ENCODE data around the gene GUCD1.
A peak's percentile ranks its signal among the peaks of the same experiment; 100 is the strongest.

GUCD1 gene

GRCh38 chr22:24519496-24519895 is 35.4 kb downstream of the GUCD1 start:
- no peak overlapping the region for H3K4me3 ChIP-seq (ENCODE audit: low read length)
- DNase-seq (ENCODE audit: low read depth), result no peak
- no peak for TF ChIP-seq CTCF (IDR thresholded peaks at IDR 0.05; ENCODE audit: insufficient read depth, low read depth, low read length, missing control alignments)

- H3K4me3 ChIP-seq (ENCODE audit: low read length), result no peak overlapping the region
- DNase-seq (ENCODE audit: low read depth), result no peak
- no peak for TF ChIP-seq CTCF (IDR thresholded peaks at IDR 0.05; ENCODE audit: insufficient read depth, low read depth, low read length, missing control alignments)
These were observed 36.0 kb downstream of the GUCD1 start for GRCh38 chr22:24518771-24519485.

GRCh38 chr22:24518228-24518627 is 36.7 kb downstream of the GUCD1 start:
- H3K4me3 ChIP-seq (ENCODE audit: low read length), result no peak overlapping the region
- DNase-seq (ENCODE audit: low read depth), result no peak
- TF ChIP-seq CTCF (IDR thresholded peaks at IDR 0.05; ENCODE audit: insufficient read depth, low read depth, low read length, missing control alignments), result no peak

GRCh38 chr22:24517446-24517845 is 37.5 kb downstream of the GUCD1 start:
- no peak for TF ChIP-seq CTCF (IDR thresholded peaks at IDR 0.05; ENCODE audit: insufficient read depth, low read depth, low read length, missing control alignments)
- no peak overlapping the region for H3K4me3 ChIP-seq (ENCODE audit: low read length)
- no peak for DNase-seq (ENCODE audit: low read depth)

- H3K4me3 ChIP-seq (ENCODE audit: low read length), result no peak overlapping the region
- no peak for TF ChIP-seq CTCF (IDR thresholded peaks at IDR 0.05; ENCODE audit: insufficient read depth, low read depth, low read length, missing control alignments)
- peak; percentile 73 for DNase-seq (ENCODE audit: low read depth)
These were observed 38.6 kb downstream of the GUCD1 start for GRCh38 chr22:24516301-24516737.

- TF ChIP-seq CTCF (IDR thresholded peaks at IDR 0.05; ENCODE audit: insufficient read depth, low read depth, low read length, missing control alignments), result no peak
- no peak overlapping the region for H3K4me3 ChIP-seq (ENCODE audit: low read length)
- no peak for DNase-seq (ENCODE audit: low read depth)
These were observed 40.0 kb downstream of the GUCD1 start for GRCh38 chr22:24515027-24515338.

Data from epithelial cell of esophagus (primary cell).